SH-SY5Y (cell line): ENCODE data around the gene KCNN1.

Source experiments
- GATA2 ChIP-seq: IDR thresholded peaks from 2 replicates; pipeline ENCODE4 v1.6.1; 2011; ENCODE audit warnings: mild to moderate bottlenecking, low read depth, low read length
- GATA3 ChIP-seq: IDR thresholded peaks from 2 replicates; pipeline ENCODE4 v1.6.1; 2011; ENCODE audit warnings: low read depth, mild to moderate bottlenecking, low read length, moderate library complexity

KCNN1 gene

GRCh38 chr19:17999684-18000479, 33.0 kb downstream of the KCNN1 start:
- no peak for TF ChIP-seq GATA2

- TF ChIP-seq GATA3, result no peak
- TF ChIP-seq GATA2, result no peak
Measured at GRCh38 chr19:18000480-18000914, 33.6 kb downstream of the KCNN1 start.

- TF ChIP-seq GATA2, result no peak
- no peak for TF ChIP-seq GATA3
Measured at GRCh38 chr19:18000915-18001776, 34.2 kb downstream of the KCNN1 start.

- TF ChIP-seq GATA3, result no peak
- TF ChIP-seq GATA2, result no peak
Measured at GRCh38 chr19:18001777-18002345, 35.0 kb downstream of the KCNN1 start.

GRCh38 chr19:18002347-18002850, 35.5 kb downstream of the KCNN1 start:
- TF ChIP-seq GATA2 (no peak), GATA3 (no peak)

GRCh38 chr19:18007044-18007916, 40.4 kb downstream of the KCNN1 start:
- TF ChIP-seq GATA2, result no peak
- no peak for TF ChIP-seq GATA3

GRCh38 chr19:18007917-18008673, 41.2 kb downstream of the KCNN1 start, which contains the start of gene ARRDC2:
Gene ARRDC2, plus strand, starts transcription at chr19:18008170. Its CDS starts 141 bp downstream, at chr19:18008311.
- TF ChIP-seq GATA2 (no peak), GATA3 (no peak)

GRCh38 chr19:18008814-18009213, 41.9 kb downstream of the KCNN1 start:
- TF ChIP-seq GATA3 (no peak), GATA2 (no peak)

- no peak for TF ChIP-seq GATA3
- no peak for TF ChIP-seq GATA2
Measured at GRCh38 chr19:18009412-18010066, 42.6 kb downstream of the KCNN1 start.

GRCh38 chr19:18010149-18010548, 43.2 kb downstream of the KCNN1 start:
- TF ChIP-seq GATA2 (no peak), GATA3 (no peak)

- TF ChIP-seq GATA3 (no peak), GATA2 (no peak)
Measured at GRCh38 chr19:18013210-18014111, 46.6 kb downstream of the KCNN1 start.
